Stimulated activated naive B cell treated with anti-CD40 and anti-IgM and Interleukin-4, amounts not matched to agents 10 μg/mL and 1 μg/mL and 100 μg/mL, for 72 hours (primary cell): ENCODE results near the gene GTF3A.

Source experiments
- ATAC-seq, 2 donors: fragments of 150-1000 bp; cut with Tn5 transposase; replicated peaks; 2 replicates each; pipeline ENCODE4 v1.10.0; 2021; ENCODE audit warnings: moderate library complexity in 1 of 2
- DNase-seq: peaks from one replicate; pipeline ENCODE4 v3.0.0; 2021
- H3K27ac Mint-ChIP-seq: one replicate; pipeline ENCODE4 v1.8.0; 2022; ENCODE audit warnings: mild to moderate bottlenecking, mixed read lengths
- H3K27me3 Mint-ChIP-seq, 2 donors: one replicate each; pipeline ENCODE4 v1.8.0; 2022; ENCODE audit warnings: mixed read lengths in 2 of 2
- H3K36me3 Mint-ChIP-seq, 2 donors: one replicate each; pipeline ENCODE4 v1.8.0; 2022; ENCODE audit warnings: mixed read lengths in 2 of 2, mild to moderate bottlenecking in 1 of 2
- H3K4me1 Mint-ChIP-seq, 2 donors: one replicate each; pipeline ENCODE4 v1.8.0; 2022; ENCODE audit warnings: mixed read lengths in 2 of 2, mild to moderate bottlenecking in 1 of 2
- H3K4me3 Mint-ChIP-seq, 2 donors: one replicate each; pipeline ENCODE4 v1.8.0; 2022; ENCODE audit warnings: mild to moderate bottlenecking in 2 of 2, mixed read lengths in 2 of 2, moderate library complexity in 1 of 2
- H3K9me3 Mint-ChIP-seq, 2 donors: one replicate each; pipeline ENCODE4 v1.8.0; 2022; ENCODE audit warnings: mixed read lengths in 2 of 2, mild to moderate bottlenecking in 1 of 2

The GTF3A gene

GRCh38 chr13:27424246-27425157 lies at the start of gene GTF3A:
Gene GTF3A, plus strand, starts transcription at chr13:27424619.
- Mint-ChIP-seq H3K4me1 (peaks cover 27 to 36% of the 10 kb centered on the region in 2 donors), H3K4me3 (peak within 1 kb of the TSS; percentile 82 to 89), H3K9me3 (no peaks in the 10 kb centered on the region), H3K36me3 (peaks cover 16 to 32% of the 10 kb centered on the region in 2 donors), H3K27ac (peak within 1 kb of the TSS; percentile 90), H3K27me3 (no peaks in the 10 kb centered on the region)
- ATAC-seq (peak; percentile 71 to 78), DNase-seq (peak; percentile 87)

- peaks cover 3 to 10% of the 10 kb centered on the region in 2 donors for H3K4me1 Mint-ChIP-seq
- no peaks in the 10 kb centered on the region for H3K9me3 Mint-ChIP-seq
- ATAC-seq (peak; percentile 89 to 94), DNase-seq (peak; percentile 39)
- H3K27me3 Mint-ChIP-seq, result peaks cover 23 to 42% of the 10 kb centered on the region in 2 donors
- H3K36me3 Mint-ChIP-seq, result no peaks in the 10 kb centered on the region
- no peak overlapping the region for H3K4me3 Mint-ChIP-seq
- no peak overlapping the region for H3K27ac Mint-ChIP-seq
Observed at GRCh38 chr13:27374650-27375049, 49.8 kb upstream of the GTF3A start.

- Mint-ChIP-seq H3K9me3 (no peaks in the 10 kb centered on the region), H3K27me3 (peaks cover 28 to 37% of the 10 kb centered on the region in 2 donors), H3K4me3 (no peak overlapping the region), H3K36me3 (no peaks in the 10 kb centered on the region), H3K27ac (no peak overlapping the region), H3K4me1 (peaks cover 5 to 10% of the 10 kb centered on the region in 2 donors)
- ATAC-seq (peak; percentile 31 to 53), DNase-seq (peak; percentile 13)
Observed at GRCh38 chr13:27375686-27376326, 48.6 kb upstream of the GTF3A start.

- Mint-ChIP-seq H3K27me3 (peaks cover 18 to 20% of the 10 kb centered on the region in 2 donors), H3K27ac (no peak overlapping the region), H3K36me3 (no peaks in the 10 kb centered on the region), H3K9me3 (no peaks in the 10 kb centered on the region), H3K4me3 (no peak overlapping the region), H3K4me1 (peaks cover 5 to 10% of the 10 kb centered on the region in 2 donors)
- ATAC-seq (no peak), DNase-seq (no peak)
Observed at GRCh38 chr13:27379126-27379525, 45.3 kb upstream of the GTF3A start.

GRCh38 chr13:27379694-27380641 lies 44.5 kb upstream of the GTF3A start:
- DNase-seq (peak; percentile 10), ATAC-seq (peak; percentile 38 to 45)
- Mint-ChIP-seq H3K9me3 (no peaks in the 10 kb centered on the region), H3K27me3 (peaks cover 11 to 13% of the 10 kb centered on the region in 2 donors), H3K36me3 (no peaks in the 10 kb centered on the region), H3K4me1 (peaks cover 3 to 5% of the 10 kb centered on the region in 2 donors), H3K27ac (no peak overlapping the region), H3K4me3 (no peak overlapping the region)

GRCh38 chr13:27381601-27382000 lies 42.8 kb upstream of the GTF3A start:
- no peak overlapping the region for H3K4me3 Mint-ChIP-seq
- no peak overlapping the region for H3K27ac Mint-ChIP-seq
- H3K4me1 Mint-ChIP-seq, result peaks cover 0 to 2% of the 10 kb centered on the region in 2 donors
- DNase-seq (no peak), ATAC-seq (no peak)
- no peaks in the 10 kb centered on the region for H3K9me3 Mint-ChIP-seq
- H3K27me3 Mint-ChIP-seq, result peaks cover 11 to 13% of the 10 kb centered on the region in 2 donors
- no peaks in the 10 kb centered on the region for H3K36me3 Mint-ChIP-seq

- Mint-ChIP-seq H3K9me3 (no peaks in the 10 kb centered on the region), H3K36me3 (no peaks in the 10 kb centered on the region), H3K4me3 (no peak overlapping the region), H3K4me1 (peaks cover 0 to 2% of the 10 kb centered on the region in 2 donors), H3K27ac (no peak overlapping the region), H3K27me3 (peaks cover 11 to 13% of the 10 kb centered on the region in 2 donors)
- no peak for ATAC-seq
- DNase-seq, result no peak
Observed at GRCh38 chr13:27383104-27383921, 41.1 kb upstream of the GTF3A start.

GRCh38 chr13:27384285-27384684 lies 40.1 kb upstream of the GTF3A start:
- ATAC-seq, result no peak
- no peaks in the 10 kb centered on the region for H3K9me3 Mint-ChIP-seq
- no peak overlapping the region for H3K4me3 Mint-ChIP-seq
- DNase-seq, result no peak
- H3K27ac Mint-ChIP-seq, result no peak overlapping the region
- peaks cover 0 to 2% of the 10 kb centered on the region in 2 donors for H3K4me1 Mint-ChIP-seq
- peaks cover 11 to 13% of the 10 kb centered on the region in 2 donors for H3K27me3 Mint-ChIP-seq
- no peaks in the 10 kb centered on the region for H3K36me3 Mint-ChIP-seq

- DNase-seq (no peak), ATAC-seq (no peak)
- Mint-ChIP-seq H3K27me3 (peaks cover 5 to 7% of the 10 kb centered on the region in 2 donors), H3K36me3 (no peaks in the 10 kb centered on the region), H3K27ac (peak overlapping the region; percentile 22), H3K4me3 (no peak overlapping the region), H3K4me1 (no peaks in the 10 kb centered on the region), H3K9me3 (no peaks in the 10 kb centered on the region)
Observed at GRCh38 chr13:27388241-27388640, 36.2 kb upstream of the GTF3A start.

GRCh38 chr13:27389891-27390290 lies 34.5 kb upstream of the GTF3A start:
- ATAC-seq (no peak), DNase-seq (no peak)
- no peak overlapping the region for H3K4me3 Mint-ChIP-seq
- peaks cover 0 to 4% of the 10 kb centered on the region in 2 donors for H3K27me3 Mint-ChIP-seq
- no peaks in the 10 kb centered on the region for H3K36me3 Mint-ChIP-seq
- H3K4me1 Mint-ChIP-seq, result no peaks in the 10 kb centered on the region
- H3K27ac Mint-ChIP-seq, result no peak overlapping the region
- H3K9me3 Mint-ChIP-seq, result no peaks in the 10 kb centered on the region

- H3K27ac Mint-ChIP-seq, result no peak overlapping the region
- no peaks in the 10 kb centered on the region for H3K4me1 Mint-ChIP-seq
- DNase-seq, result no peak
- no peaks in the 10 kb centered on the region for H3K9me3 Mint-ChIP-seq
- H3K27me3 Mint-ChIP-seq, result peaks cover 2 to 4% of the 10 kb centered on the region in 2 donors
- no peaks in the 10 kb centered on the region for H3K36me3 Mint-ChIP-seq
- no peak overlapping the region for H3K4me3 Mint-ChIP-seq
- ATAC-seq, result no peak
Observed at GRCh38 chr13:27391471-27391870, 32.9 kb upstream of the GTF3A start.

GRCh38 chr13:27393101-27393500 lies 31.3 kb upstream of the GTF3A start:
- Mint-ChIP-seq H3K27ac (no peak overlapping the region), H3K9me3 (no peaks in the 10 kb centered on the region), H3K27me3 (peaks cover 4 to 5% of the 10 kb centered on the region in 2 donors), H3K36me3 (no peaks in the 10 kb centered on the region), H3K4me3 (no peak overlapping the region), H3K4me1 (no peaks in the 10 kb centered on the region)
- ATAC-seq, result no peak
- DNase-seq, result no peak

GRCh38 chr13:27395007-27395510 lies 29.4 kb upstream of the GTF3A start:
- ATAC-seq, result no peak
- H3K27ac Mint-ChIP-seq, result no peak overlapping the region

More at GRCh38 chr13:27395007-27395510, 29.4 kb upstream of the GTF3A start:
- Mint-ChIP-seq H3K36me3 (no peaks in the 10 kb centered on the region), H3K4me1 (no peaks in the 10 kb centered on the region), H3K9me3 (no peaks in the 10 kb centered on the region), H3K4me3 (no peak overlapping the region), H3K27me3 (peaks cover 4 to 5% of the 10 kb centered on the region in 2 donors)
- DNase-seq, result no peak
